Stimulated activated CD8-positive, alpha-beta memory T cell treated with anti-CD3 and anti-CD28 coated beads, Interleukin-15, amount 100 ng/mL, for 4 hours (primary cell): ENCODE measurements around the gene TMEM63C.
"Not testable (repeated sequence)": the region's sequence is repeated elsewhere in the genome, so short reads cannot be mapped to it uniquely, and the experiment has no call there.

Experiments
- DNase-seq, 2 donors: peaks; one replicate each; pipeline ENCODE4 v3.0.0-alpha.2; 2020; ENCODE audit warnings: low read depth in 2 of 2

Gene TMEM63C

DNA sequence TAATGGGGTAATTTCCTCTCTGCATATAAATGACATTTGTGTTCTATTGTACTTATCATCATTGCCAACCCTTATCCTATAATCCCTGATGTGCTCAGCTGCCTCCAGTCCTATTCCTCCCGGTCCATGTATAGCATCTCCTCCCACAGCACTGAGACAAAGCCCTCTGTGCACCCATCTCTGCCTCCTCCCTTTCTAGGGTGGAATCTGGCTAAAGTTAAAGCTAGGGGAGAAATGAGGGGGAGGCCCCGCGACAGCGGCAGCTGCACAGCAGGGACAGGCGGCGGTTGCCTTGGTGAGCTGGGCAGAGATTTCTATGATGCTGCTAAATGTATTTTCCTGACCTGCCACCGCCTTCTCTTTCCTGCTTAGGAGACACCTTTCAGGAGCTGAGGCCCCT, 27.2 kb upstream of the TMEM63C start:
- no peak for DNase-seq

GRCh38 chr14:77155083-77155482, 26.5 kb upstream of the TMEM63C start:
- no peak for DNase-seq

DNA sequence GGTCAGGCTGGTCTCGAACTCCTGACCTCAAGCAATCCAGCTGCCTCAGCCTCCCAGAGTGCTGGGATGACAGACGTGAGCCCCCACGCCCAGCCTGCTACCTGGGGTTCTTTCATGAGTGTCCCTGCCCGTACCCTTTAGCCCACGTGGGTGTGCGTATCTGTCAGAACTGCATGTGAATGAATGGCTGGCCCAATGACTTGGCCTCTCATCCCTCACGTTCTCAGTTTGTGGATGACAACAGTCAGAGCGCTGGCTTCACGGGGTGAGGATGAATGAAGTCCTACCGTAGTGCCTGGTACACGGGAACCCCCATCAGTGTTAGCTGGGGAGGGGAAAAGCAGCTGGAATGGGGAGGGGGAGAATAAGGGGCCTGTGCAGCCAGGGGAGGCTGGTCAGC, 23.9 kb upstream of the TMEM63C start:
- DNase-seq, result no peak

DNA sequence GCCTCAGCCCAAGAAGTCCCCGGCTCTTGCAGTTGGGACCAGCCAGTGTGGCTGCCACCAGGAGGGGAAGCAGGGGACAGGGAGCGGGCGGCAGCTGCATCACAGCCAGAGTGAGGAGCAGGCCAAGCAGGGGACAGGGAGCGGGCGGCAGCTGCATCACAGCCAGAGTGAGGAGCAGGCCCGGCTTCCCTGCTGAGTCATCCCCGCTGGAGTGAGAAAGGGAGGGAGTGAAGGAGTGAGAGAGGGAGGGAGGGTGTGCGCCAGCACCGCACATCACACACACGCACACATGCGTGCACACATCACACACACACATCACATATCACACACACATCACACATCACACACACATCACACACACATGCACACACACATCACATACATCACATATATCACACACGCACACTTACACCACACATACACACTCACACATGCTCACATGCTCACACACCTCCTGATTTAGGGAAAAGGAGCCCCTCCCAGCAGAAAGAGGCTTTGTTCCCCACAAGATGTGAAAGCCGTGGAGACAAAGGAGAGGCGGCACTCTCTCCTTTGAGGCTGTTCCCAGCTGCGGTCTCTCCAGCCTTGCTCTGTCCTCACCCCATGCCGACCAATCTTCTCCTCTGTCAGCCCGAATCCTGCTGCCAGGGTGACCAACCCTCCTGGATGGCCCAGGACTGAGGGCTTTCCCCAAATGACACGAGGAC, 23.3 kb upstream of the TMEM63C start:
- no peak for DNase-seq

DNA sequence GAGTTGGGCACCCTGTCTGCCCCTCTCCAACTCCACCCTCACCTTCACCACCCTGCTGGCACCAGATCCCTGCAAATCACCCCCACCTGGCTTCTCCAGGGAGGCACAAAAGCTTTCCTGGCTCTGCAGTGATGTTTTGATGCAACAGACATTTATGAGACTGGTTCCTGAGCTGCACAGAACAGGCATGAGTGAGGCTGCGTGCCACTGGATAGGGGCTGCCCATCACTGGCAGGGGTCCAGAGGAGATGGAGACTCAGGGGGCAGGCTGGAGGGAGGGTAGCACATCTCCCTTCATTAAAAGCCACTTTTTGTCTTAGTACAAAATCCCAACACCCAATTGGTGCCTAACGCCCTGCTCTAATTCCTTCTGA, 22.7 kb upstream of the TMEM63C start:
- no peak for DNase-seq

- DNase-seq, result no peak
Observed at GRCh38 chr14:77161011-77161410, 20.6 kb upstream of the TMEM63C start.

DNA sequence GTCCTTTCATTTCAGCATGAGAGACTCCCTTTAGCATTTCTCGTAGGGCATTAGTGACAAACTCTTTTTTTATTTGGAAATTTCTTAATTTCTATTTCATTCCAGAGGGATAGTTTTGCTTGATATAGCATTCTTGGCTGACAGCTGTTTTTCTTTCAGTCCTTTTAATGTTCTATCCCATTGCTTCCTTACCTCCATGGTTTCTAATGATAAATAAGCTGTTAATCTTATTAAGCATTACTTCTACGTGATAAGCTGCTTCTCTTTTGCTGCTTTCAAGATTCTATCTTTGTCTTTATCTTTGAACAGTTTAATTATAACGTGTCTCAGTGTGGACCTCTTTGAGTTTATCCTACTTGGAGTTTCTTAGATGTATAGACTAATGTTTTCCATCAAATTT, 11.6 kb upstream of the TMEM63C start:
- no peak for DNase-seq

GRCh38 chr14:77172916-77173315, 8.7 kb upstream of the TMEM63C start:
- DNase-seq, result no peak

GRCh38 chr14:77173911-77174617, 7.5 kb upstream of the TMEM63C start:
- not testable (repeated sequence) for DNase-seq

DNA sequence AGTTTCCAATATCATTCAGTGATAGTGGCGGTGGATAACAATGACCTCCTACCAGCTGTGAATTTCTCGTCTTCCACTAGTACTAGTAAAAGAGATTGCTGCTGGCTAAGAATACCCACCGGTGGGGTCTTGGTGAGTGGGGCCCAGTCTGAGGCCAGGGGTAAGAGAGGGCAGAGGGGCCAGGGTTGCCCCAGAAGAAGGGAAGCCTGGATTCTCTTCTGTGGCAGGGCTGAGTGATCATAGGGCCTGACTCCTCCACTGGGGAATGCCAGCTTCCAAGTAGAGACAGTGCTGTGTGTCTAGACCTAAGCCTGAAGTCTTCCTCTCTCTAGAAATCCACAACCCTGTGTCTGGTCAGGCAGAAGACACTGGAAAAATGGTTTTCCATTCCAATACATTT, 5.8 kb upstream of the TMEM63C start:
- no peak for DNase-seq

DNA sequence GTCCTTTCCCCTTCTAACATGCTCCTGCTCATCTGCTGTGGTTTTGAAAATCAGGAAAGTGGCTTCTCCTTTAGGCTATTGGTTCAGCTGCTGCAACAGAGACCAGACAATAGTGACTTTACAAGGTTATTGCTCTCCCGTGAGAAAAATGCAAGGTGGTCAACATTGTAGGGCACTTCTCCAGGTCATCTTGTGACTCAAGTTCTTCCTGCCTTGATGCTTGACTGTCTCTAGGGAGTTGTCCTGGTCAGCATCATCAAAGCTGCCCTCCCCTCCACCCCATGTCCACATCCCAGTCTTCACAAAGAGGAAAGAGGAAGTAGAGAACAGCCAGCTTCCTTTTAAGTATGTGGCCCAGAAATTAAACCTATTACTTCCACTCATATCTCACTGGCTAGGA, 3.9 kb upstream of the TMEM63C start:
- DNase-seq, result no peak

- no peak for DNase-seq
Observed at GRCh38 chr14:77178656-77179055, 2.9 kb upstream of the TMEM63C start.

DNA sequence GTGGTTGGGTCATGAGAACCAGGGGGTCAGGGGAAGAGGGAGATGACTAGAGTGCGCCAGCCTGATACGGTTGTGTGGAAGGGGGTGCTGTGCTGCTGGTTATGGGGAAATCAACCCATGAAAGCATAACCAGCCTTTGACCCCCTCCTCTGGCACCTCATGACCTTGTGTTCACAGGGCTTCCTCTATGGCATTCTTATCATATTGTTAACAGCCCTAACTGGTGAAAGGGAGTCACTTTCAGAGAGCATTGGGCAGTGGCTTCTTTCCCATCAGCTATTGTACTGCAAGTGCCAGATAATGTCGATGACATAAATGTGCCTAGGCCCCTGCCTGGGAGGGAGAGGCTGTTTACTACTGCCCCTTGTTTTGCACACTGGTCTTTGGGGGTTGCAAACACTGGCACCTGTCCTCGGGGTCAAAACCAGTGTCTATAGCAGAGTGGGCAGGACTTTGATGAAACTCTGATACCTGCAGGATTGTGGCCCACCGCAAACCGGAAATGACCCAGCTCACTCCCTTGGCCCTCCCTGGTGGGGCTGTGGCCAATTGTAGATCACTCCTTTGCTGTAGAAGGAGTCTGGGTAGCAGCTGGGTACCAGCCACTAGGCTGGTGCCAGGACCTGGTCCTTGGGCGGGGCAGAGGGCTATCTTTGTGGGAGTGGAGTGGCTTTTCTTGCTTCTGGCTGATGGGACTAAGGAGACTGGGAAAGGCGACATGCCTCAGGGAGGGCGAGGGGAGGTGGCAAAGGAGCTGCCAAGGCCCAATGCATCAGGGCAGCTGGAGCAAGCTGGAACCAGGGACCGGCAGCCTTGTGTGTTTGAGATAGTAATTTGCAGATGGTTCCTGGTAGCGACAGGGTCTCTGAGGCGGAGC, 634 bp upstream of the TMEM63C start:
- DNase-seq, result no peak

DNA sequence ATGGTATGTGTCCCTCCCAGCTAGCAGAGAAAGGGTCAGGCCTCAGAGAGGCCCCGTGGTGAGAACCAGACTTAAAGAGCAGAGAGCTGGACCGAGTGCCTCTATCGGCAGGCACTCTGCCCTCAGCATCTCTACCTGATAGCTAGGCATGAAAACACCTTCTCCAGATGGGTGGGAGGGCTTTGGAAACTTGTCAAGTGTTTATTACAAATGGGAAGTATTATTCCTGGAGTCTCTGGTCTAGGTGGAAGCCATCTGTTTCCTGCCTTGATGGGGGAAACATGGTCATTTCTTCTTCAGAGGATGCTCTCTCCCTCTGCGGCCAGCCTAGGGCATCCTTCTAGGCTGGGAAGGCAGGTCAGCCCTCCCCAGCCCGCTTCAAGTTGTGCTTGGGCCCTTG, 2.3 kb downstream of the TMEM63C start:
- no peak for DNase-seq

- DNase-seq, result no peak
Observed at GRCh38 chr14:77184396-77185092, 2.9 kb downstream of the TMEM63C start.

- DNase-seq, result no peak
Observed at GRCh38 chr14:77185093-77185465, 3.5 kb downstream of the TMEM63C start.

DNA sequence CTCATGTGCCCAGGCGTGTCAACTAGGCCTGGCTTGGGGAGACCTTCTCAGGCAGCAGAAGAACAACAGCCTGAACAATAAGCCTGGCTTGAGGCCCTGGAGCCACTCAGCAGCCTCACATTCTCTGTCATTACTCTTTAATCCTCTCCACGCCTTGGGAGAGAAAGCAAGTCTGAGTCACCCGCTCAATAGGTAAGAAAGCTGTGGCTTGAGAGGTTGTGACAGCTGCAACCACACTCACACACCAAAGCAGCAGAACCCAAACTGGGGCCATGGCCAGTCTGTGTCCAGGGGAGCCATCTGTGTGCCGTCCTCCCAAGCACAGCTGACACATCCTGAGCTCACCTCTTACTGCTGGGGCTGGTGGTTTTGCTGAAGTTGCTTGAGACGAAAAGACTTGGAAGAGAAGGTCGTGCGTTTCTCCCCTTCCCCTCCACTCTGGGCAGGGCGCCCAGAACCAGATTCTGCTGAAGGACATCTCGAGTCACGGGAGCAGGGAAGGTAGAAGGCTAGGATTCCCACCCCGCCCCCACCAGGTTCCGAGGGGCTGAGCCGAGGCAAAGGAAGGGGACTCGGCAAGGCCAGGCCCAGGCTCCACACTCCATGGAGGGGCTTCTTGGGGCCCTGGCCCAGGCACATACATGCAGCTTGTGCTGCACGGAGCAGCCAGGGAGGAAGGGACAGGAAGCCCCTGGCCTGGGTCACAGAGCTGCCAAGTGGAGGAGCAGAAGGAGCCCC, 5.5 kb downstream of the TMEM63C start:
- DNase-seq, result no peak

DNA sequence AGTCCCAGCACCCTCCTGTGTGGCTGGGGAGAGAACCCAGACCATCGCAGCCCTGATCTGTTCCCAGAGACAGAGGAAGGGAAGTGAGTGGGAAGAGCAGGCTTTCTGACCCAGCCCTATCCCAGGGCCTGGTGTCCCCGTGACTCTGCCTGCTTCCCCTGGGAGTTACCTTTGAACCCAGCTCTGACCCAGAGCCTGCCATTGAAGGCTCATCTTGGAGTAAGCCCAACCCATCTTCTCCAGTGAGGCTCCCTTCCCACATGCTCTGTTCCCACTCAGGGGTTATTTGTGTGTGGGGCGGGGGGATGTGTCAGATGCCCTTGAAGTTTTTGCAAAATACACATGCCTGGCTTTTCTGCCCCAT, 6.0 kb downstream of the TMEM63C start:
- DNase-seq, result no peak

DNA sequence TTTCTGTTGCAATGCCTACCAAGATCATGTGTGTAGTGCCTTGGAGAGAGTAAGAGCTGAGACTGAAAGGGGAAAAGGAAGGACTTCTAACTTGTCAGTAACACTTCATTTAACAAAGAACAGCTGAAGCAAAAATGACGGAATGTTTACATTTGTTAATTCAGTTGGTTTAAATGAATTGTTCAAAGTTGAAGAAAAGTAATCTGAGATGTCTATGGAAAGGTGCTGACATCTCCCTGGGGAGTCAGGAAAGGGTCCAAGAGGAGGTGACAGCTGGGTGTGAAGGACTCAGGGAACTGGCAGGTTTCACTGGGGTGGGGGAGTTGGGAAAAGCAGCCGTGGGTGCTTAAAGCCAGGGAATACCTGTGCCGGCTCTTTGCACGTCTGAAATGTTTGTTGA, 7.9 kb downstream of the TMEM63C start:
- DNase-seq, result no peak

DNA sequence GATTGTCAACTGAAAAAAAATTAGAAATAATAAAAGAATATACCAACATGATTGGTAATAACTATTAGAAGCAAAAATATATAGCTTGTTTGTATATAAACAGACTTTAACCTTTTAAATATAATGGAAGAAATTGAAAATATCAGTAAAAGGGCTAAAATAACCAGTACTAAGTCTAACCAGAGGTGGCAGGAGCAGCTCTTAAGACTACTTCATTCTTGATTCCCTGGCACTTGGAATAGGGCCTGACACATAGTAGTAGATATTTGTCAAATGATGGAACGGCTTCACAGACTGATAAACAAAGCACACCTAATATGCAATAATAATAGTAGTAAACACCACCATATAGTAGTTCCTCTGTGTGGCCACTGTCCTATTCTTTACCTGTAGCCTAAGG, 9.4 kb downstream of the TMEM63C start:
- no peak for DNase-seq

DNA sequence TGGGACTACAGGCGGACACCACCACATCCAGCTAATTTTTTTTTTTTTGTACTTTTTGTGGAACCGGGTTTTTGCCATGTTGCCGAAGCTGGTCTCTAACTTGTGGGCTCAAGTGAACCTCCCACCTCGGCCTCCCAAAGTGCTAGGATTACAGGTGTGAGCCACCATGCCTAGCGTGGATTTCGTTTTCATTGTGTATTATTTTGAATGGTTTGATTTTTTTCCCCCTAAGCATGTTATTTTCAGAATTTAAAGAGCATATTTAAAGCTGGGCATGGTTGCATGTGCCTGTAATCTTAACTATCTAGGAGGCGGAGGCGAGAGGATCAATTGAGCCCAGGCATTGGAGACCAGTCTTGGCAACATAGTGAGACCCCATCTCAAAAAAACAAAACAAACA, 13.1 kb downstream of the TMEM63C start:
- no peak for DNase-seq

GRCh38 chr14:77195766-77196165, 14.2 kb downstream of the TMEM63C start:
- no peak for DNase-seq
